ENCODE measurements around the gene KLC1.

- no peak for TF ChIP-seq CTCF (IDR thresholded peaks at IDR 0.05)
- no peak for TF ChIP-seq POLR2A (IDR thresholded peaks at IDR 0.05)
These were observed 92.5 kb downstream of the KLC1 start for GRCh38 chr14:103721334-103722120.
